HEK293 (cell line): ENCODE data around the gene ADIPOR2.
A peak's percentile ranks its signal among the peaks of the same experiment; 100 is the strongest.

ENCODE experiments used
- CTCF ChIA-PET: fragments of 350-600 bp; formaldehyde crosslinking; extraction: SDS; loops from one replicate; lab custom pipeline; 2021; ENCODE audit warnings: antibody characterized with exemption; lab: Yijun Ruan, JAX
- POLR2A ChIA-PET: fragments of 300-600 bp; formaldehyde crosslinking; extraction: SDS; loops from one replicate; lab custom pipeline; 2020; ENCODE audit warnings: antibody characterized with exemption, inconsistent platforms; lab: Yijun Ruan, JAX
- H3K27ac ChIP-seq: fragments of 200-500 bp; sonication (Bioruptor generic); 2 replicates; pipeline ENCODE4 v1.5.1; 2014; ENCODE audit warnings: low read depth, low read length, control low read depth, inconsistent platforms; ENCODE audit errors: extremely low read depth
- H3K36me3 ChIP-seq, 2 experiments: fragments of 200-500 bp in 1 of 2; sonication (Bioruptor generic) in 1 of 2; 1 replicate in 1 of 2; 2 replicates in 1 of 2; pipeline ENCODE4 v1.5.1; 2014 to 2017; ENCODE audit warnings: inconsistent platforms in 2 of 2, low read length in 2 of 2; ENCODE audit not compliant: control insufficient read depth in 2 of 2, insufficient read depth in 1 of 2
- H3K4me1 ChIP-seq: fragments of 200-500 bp; sonication (Bioruptor generic); 2 replicates; pipeline ENCODE4 v1.5.1; 2014; ENCODE audit warnings: mild to moderate bottlenecking, low read length, inconsistent platforms; ENCODE audit not compliant: control insufficient read depth, insufficient read depth
- H3K4me3 ChIP-seq: 2 replicates; pipeline ENCODE4 v1.5.1; 2011; ENCODE audit warnings: low read depth, mild to moderate bottlenecking, control low read depth, low read length, moderate library complexity
- H3K9me3 ChIP-seq: fragments of 200-500 bp; sonication (Bioruptor generic); 2 replicates; pipeline ENCODE4 v1.5.1; 2014; ENCODE audit warnings: low read depth, low read length, inconsistent platforms; ENCODE audit not compliant: control insufficient read depth, insufficient read depth
- ATF2 ChIP-seq: fragments of 450-650 bp; formaldehyde crosslinking; IDR thresholded peaks from 2 replicates; pipeline ENCODE4 v1.5.1; 2016; ENCODE audit warnings: missing biosample characterization, missing genetic modification characterization, low read depth
- GLIS1 ChIP-seq: fragments of 450-650 bp; formaldehyde crosslinking; IDR thresholded peaks from 2 replicates; pipeline ENCODE4 v1.5.1; 2016; ENCODE audit warnings: missing biosample characterization, missing genetic modification characterization
- MEIS1 ChIP-seq: sonication (generic); formaldehyde crosslinking; IDR thresholded peaks from 2 replicates; pipeline ENCODE4 v1.8.1; 2022; ENCODE audit warnings: missing genetic modification reagents, mild to moderate bottlenecking, borderline replicate concordance
- PRDM4 ChIP-seq: fragments of 450-650 bp; formaldehyde crosslinking; IDR thresholded peaks from 2 replicates; pipeline ENCODE4 v1.5.1; 2017; ENCODE audit warnings: missing biosample characterization, missing genetic modification characterization
- YY1 ChIP-seq: fragments of 450-650 bp; formaldehyde crosslinking; IDR thresholded peaks from 2 replicates; pipeline ENCODE4 v1.5.1; 2018; ENCODE audit warnings: missing biosample characterization, missing genetic modification characterization
- ZBTB44 ChIP-seq: fragments of 450-650 bp; IDR thresholded peaks from 2 replicates; pipeline ENCODE4 v1.5.1; 2018; ENCODE audit warnings: missing biosample characterization, mild to moderate bottlenecking, missing genetic modification characterization
- ZEB2 ChIP-seq: fragments of 450-650 bp; formaldehyde crosslinking; IDR thresholded peaks from 2 replicates; pipeline ENCODE4 v1.5.1; 2016; ENCODE audit warnings: missing biosample characterization, missing genetic modification characterization
- ZFHX2 ChIP-seq: fragments of 450-650 bp; formaldehyde crosslinking; conservative IDR thresholded peaks from 2 replicates; pipeline ENCODE4 v1.5.1; 2016; ENCODE audit warnings: missing biosample characterization, missing genetic modification characterization
- ZNF10 ChIP-seq: fragments of 450-650 bp; formaldehyde crosslinking; IDR thresholded peaks from 2 replicates; pipeline ENCODE4 v1.5.1; 2017; ENCODE audit warnings: missing biosample characterization, missing genetic modification characterization
- ZNF133 ChIP-seq: fragments of 450-650 bp; formaldehyde crosslinking; IDR thresholded peaks from 2 replicates; pipeline ENCODE4 v1.5.1; 2016; ENCODE audit warnings: missing biosample characterization, missing genetic modification characterization
- ZNF16 ChIP-seq: fragments of 450-650 bp; formaldehyde crosslinking; IDR thresholded peaks from 2 replicates; pipeline ENCODE4 v1.5.1; 2016; ENCODE audit warnings: low read depth, missing biosample characterization, missing genetic modification characterization
- ZNF174 ChIP-seq: fragments of 450-650 bp; formaldehyde crosslinking; IDR thresholded peaks from 2 replicates; pipeline ENCODE4 v1.5.0; 2017; ENCODE audit warnings: missing biosample characterization, mild to moderate bottlenecking, missing genetic modification characterization
- ZNF292 ChIP-seq: fragments of 450-650 bp; formaldehyde crosslinking; IDR thresholded peaks from 2 replicates; pipeline ENCODE4 v1.5.1; 2016; ENCODE audit warnings: low read depth, missing biosample characterization, missing genetic modification characterization, borderline replicate concordance
- ZNF335 ChIP-seq: fragments of 450-650 bp; formaldehyde crosslinking; conservative IDR thresholded peaks from 2 replicates; pipeline ENCODE4 v1.5.1; 2016; ENCODE audit warnings: missing biosample characterization, missing genetic modification characterization
- ZNF354C ChIP-seq: fragments of 450-650 bp; formaldehyde crosslinking; IDR thresholded peaks from 2 replicates; pipeline ENCODE4 v1.5.1; 2016; ENCODE audit warnings: missing biosample characterization, missing genetic modification characterization, low read depth, borderline replicate concordance
- ZNF558 ChIP-seq: fragments of 450-650 bp; formaldehyde crosslinking; IDR thresholded peaks from 2 replicates; pipeline ENCODE4 v1.5.1; 2016; ENCODE audit warnings: missing biosample characterization, missing genetic modification characterization
- ZNF623 ChIP-seq: fragments of 450-650 bp; formaldehyde crosslinking; IDR thresholded peaks from 2 replicates; pipeline ENCODE4 v1.5.1; 2016; ENCODE audit warnings: missing biosample characterization, missing genetic modification characterization
- ZNF645 ChIP-seq: fragments of 450-650 bp; formaldehyde crosslinking; IDR thresholded peaks from 2 replicates; pipeline ENCODE4; 2016; ENCODE audit warnings: missing biosample characterization, missing genetic modification characterization
- ZNF707 ChIP-seq: fragments of 450-650 bp; formaldehyde crosslinking; IDR thresholded peaks from 2 replicates; pipeline ENCODE4 v1.5.1; 2016; ENCODE audit warnings: missing biosample characterization, missing genetic modification characterization
- ZNF776 ChIP-seq: fragments of 450-650 bp; formaldehyde crosslinking; IDR thresholded peaks from 2 replicates; pipeline ENCODE4 v1.5.0; 2017; ENCODE audit warnings: missing biosample characterization, missing genetic modification characterization, borderline replicate concordance
- TF ChIP-seq, protein P1 (sequence below): fragments of 450-650 bp; formaldehyde crosslinking; IDR thresholded peaks from 2 replicates; pipeline ENCODE4 v1.5.1; 2017; ENCODE audit warnings: missing biosample characterization, missing genetic modification characterization
- TF ChIP-seq, protein P2 (sequence below): fragments of 450-650 bp; formaldehyde crosslinking; IDR thresholded peaks from 2 replicates; pipeline ENCODE4 v1.5.1; 2016; ENCODE audit warnings: missing biosample characterization, missing genetic modification characterization

Gene ADIPOR2

DNA sequence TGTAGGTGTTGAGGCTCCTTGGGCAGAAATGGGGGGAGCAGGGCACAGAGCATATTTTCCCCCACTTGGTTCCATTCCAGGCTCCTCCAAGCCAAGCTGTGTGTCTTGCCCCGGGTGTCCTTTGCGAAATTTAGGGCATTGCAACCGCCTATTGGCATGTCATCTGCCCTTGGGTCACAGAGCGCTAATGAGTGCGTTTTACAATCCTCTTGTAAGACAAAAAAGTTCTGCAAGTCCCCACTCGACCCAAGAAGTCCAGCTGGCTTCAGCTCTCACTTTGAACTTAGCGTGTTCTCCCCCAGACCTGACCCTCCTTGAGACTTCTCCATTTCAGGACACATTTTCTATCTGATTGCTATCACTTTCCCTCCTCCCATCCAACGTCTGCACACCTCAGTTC is 123.4 kb downstream of the ADIPOR2 start:
- Histone ChIP-seq H3K4me1 (no peaks in the 10 kb centered on the region), H3K9me3 (no peaks in the 10 kb centered on the region), H3K4me3 (no peak overlapping the region), H3K36me3 (no peaks in the 10 kb centered on the region), H3K27ac (no peak overlapping the region)
- ChIA-PET CTCF (interaction anchor here (0.6 kb wide), 1 partner anchor 22 kb away, joined by 3 read pairs; no protein-coding TSS in a partner anchor), POLR2A (no interaction called here)
- TF ChIP-seq ZNF335 = no peak
- TF ChIP-seq MEIS1 (CRISPR knock-in tag) = no peak
- no peak for TF ChIP-seq ZFHX2 (tag by site-specific recombination)
- TF ChIP-seq ATF2 (tag by site-specific recombination) = no peak
- TF ChIP-seq, protein P1, sequence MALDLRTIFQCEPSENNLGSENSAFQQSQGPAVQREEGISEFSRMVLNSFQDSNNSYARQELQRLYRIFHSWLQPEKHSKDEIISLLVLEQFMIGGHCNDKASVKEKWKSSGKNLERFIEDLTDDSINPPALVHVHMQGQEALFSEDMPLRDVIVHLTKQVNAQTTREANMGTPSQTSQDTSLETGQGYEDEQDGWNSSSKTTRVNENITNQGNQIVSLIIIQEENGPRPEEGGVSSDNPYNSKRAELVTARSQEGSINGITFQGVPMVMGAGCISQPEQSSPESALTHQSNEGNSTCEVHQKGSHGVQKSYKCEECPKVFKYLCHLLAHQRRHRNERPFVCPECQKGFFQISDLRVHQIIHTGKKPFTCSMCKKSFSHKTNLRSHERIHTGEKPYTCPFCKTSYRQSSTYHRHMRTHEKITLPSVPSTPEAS (tag by site-specific recombination) = no peak
- TF ChIP-seq ZNF10 (tag by site-specific recombination) = no peak
- no peak for TF ChIP-seq ZEB2 (tag by site-specific recombination)
- no peak for TF ChIP-seq ZNF707
- TF ChIP-seq, protein P2, sequence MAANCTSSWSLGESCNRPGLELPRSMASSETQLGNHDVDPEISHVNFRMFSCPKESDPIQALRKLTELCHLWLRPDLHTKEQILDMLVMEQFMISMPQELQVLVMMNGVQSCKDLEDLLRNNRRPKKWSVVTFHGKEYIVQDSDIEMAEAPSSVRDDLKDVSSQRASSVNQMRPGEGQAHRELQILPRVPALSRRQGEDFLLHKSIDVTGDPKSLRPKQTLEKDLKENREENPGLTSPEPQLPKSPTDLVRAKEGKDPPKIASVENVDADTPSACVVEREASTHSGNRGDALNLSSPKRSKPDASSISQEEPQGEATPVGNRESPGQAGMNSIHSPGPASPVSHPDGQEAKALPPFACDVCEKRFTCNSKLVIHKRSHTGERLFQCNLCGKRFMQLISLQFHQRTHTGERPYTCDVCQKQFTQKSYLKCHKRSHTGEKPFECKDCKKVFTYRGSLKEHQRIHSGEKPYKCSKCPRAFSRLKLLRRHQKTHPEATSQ (tag by site-specific recombination) = no peak
- TF ChIP-seq ZNF645 (tag by site-specific recombination) = no peak
- TF ChIP-seq GLIS1 (tag by site-specific recombination) = no peak
- no peak for TF ChIP-seq ZBTB44 (tag by site-specific recombination)
- no peak for TF ChIP-seq ZNF292 (tag by site-specific recombination)
- TF ChIP-seq ZNF354C (tag by site-specific recombination) = no peak
- TF ChIP-seq ZNF133 = no peak
- TF ChIP-seq ZNF776 (tag by site-specific recombination) = no peak
- TF ChIP-seq ZNF558 = no peak

- TF ChIP-seq ZNF16 = peak; percentile 55
- TF ChIP-seq PRDM4 = no peak
- TF ChIP-seq ZNF623 (tag by site-specific recombination) = peak; percentile 47
- TF ChIP-seq ZNF174 (tag by site-specific recombination) = no peak
- no peak for TF ChIP-seq YY1 (tag by site-specific recombination)
- POLR2A ChIA-PET = no interaction called here
- H3K36me3 ChIP-seq = no peaks in the 10 kb centered on the region
These were observed 124.2 kb downstream of the ADIPOR2 start for GRCh38 chr12:1815108-1815507.

More at GRCh38 chr12:1815108-1815507, 124.2 kb downstream of the ADIPOR2 start:
- Histone ChIP-seq H3K4me3 (no peak overlapping the region), H3K9me3 (no peaks in the 10 kb centered on the region), H3K27ac (no peak overlapping the region), H3K4me1 (no peaks in the 10 kb centered on the region)
- CTCF ChIA-PET = interaction anchor here (1.3 kb wide), 1 partner anchor 125 kb away, joined by 3 read pairs; no protein-coding TSS in a partner anchor
